Activated CD4-positive, alpha-beta T cell treated with anti-CD3 and anti-CD28 coated beads for 48 hours (primary cell): ENCODE data around the gene TXNRD1.
A peak's percentile ranks its signal among the peaks of the same experiment; 100 is the strongest.

Source experiments
- DNase-seq: peaks from one replicate; pipeline ENCODE4 v3.0.0-alpha.2; 2020

The TXNRD1 gene

DNA sequence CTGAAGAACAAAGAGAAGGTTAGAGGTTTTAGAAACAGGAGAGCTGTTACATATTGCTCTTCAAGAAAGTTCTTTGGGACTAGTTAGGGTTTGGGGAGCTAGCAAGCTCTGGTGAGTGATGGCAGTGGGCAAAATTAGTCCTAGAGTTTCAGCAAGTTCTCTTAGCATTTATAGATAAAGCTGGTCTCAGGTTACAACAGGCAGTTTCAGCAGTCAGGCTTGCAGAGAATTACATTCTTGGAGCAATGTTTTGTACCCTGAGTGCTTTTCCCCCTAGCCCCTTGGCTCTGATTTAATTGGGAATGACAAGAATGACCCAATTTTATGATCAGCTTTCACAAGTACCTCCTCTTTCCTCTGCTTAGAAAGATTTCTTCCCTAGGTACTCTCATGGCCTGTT lies 66.5 kb downstream of the TXNRD1 start:
- no peak for DNase-seq

GRCh38 chr12:104285740-104286515 lies 70.3 kb downstream of the TXNRD1 start:
- DNase-seq, result peak; percentile 23

DNA sequence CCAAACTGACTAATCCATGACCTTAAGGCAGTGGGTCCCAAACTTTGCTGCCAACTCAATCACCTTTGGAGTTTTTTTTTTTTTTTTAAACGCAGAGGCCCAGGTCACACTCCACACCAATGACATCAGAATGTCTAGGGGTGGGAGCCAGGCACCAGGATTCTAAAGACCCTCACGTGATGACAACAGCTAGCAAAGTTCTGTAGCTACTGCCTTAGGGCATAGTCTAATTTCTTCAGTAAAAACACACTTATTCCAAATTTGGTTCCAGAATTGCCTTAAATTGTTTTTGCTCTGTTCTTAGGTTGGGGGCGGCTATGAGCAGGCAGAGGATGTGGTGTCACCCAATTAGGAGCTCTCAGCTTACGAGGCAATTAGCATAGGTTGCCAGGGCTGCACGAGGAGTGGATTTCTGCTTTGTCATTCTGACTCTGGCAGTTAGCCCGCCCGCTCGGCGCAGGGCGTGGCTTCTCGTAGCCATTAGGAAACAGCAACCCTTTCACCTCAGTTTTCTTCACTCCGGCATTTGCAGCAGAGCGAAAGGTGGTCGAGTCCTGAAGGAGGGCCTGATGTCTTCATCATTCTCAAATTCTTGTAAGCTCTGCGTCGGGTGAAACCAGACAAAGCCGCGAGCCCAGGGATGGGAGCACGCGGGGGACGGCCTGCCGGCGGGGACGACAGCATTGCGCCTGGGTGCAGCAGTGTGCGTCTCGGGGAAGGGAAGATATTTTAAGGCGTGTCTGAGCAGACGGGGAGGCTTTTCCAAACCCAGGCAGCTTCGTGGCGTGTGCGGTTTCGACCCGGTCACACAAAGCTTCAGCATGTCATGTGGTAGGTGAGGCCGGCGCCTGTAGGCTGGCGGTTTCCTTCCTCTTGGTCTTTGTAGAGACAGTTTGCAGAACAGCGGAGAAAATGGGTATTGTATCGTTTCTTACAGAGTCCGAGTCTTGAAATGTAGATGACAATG lies 71.2 kb downstream of the TXNRD1 start:
- DNase-seq, result peak; percentile 93

- DNase-seq, result peak; percentile 91
Observed at GRCh38 chr12:104288635-104289274, 73.2 kb downstream of the TXNRD1 start.

DNA sequence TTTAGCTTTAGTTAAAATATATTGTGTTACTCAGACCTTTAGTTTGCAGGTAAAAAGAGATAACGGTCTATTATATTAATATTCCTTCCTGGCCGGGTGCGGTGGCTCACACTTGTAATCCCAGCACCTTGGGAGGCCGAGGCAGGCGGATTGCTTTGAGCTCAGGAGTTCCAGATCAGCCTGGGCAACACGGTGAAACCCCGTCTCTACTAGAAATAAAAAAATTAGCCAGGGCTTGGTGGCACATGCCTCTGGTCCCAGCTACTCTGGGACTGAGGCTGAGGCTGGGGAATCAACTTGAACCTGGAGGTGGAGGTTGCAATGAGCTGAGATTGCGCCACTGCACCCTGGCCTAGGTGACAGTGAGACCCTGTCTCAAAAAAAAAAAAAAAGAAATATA lies 74.7 kb downstream of the TXNRD1 start:
- DNase-seq, result no peak

- no peak for DNase-seq
Observed at GRCh38 chr12:104290855-104291254, 75.3 kb downstream of the TXNRD1 start.

- DNase-seq, result no peak
Observed at GRCh38 chr12:104291867-104292524, 76.4 kb downstream of the TXNRD1 start.

- DNase-seq, result no peak
Observed at GRCh38 chr12:104292872-104293794, 77.6 kb downstream of the TXNRD1 start.

DNA sequence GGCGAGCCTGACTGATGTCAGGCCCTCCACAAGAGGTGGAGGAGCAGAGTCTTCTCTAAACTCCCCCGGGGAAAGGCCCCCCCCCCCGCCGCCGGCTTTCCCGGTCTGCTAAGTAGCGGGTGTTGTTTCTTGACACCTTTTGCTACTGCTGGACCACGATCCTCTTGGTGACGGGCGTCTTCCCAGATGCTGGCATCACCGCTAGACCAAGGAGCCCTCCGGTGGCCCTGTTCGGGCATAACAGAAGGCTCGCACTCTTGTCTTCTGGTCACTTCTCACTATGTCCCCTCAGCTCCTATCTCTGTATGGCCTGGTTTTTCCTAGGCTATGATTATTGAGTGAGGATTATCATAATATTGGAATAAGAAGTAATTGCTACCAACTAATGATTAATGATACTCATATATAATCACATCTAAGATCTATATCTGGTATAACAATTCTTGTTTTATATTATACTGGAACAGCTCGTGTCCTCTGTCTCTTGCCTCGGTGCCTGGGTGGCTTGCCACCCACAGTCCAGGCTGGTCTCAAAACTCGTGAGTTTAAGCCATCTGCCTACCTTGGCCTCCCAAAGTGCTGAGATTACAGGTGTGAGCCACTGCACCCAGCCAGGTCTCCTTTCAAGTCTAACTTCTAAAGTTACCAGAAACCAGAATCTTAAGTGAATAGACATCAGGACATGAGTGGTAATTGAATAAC lies 78.7 kb downstream of the TXNRD1 start:
- DNase-seq, result peak; percentile 49

DNA sequence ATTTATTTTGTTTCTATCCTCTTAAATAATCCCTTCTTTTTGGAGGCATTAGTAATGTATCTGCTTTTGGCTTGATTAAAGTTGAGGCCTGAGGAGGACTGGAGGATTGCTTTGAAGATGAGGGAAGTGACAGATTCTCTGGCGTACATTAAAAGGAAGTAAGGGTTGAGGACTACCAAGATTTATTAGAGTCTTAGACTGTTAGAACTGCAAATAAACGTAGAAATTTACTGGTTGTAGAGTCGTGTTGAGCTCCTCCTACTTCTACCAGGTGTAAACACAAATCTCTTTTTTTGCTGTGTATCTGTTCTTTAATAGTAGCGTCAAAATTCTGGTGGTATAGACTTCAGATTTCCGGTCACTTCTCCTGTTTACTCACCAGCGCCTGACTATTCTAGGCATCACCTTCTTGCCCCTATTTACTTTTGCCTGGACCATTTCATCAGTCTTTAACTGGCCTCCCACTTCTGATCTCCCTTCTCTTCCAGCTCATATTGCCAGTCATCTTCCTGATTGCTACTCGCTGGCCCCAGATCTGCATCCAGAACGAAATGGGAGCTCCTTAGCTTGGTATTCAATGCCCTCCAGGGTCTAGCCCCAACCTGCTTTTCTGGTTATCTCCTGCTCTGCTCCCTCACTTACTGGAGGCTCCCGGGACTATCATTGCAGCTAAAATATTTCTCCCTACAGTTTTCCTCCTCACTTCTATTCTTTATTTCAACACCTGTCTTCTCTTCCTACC lies 79.5 kb downstream of the TXNRD1 start:
- no peak for DNase-seq

DNA sequence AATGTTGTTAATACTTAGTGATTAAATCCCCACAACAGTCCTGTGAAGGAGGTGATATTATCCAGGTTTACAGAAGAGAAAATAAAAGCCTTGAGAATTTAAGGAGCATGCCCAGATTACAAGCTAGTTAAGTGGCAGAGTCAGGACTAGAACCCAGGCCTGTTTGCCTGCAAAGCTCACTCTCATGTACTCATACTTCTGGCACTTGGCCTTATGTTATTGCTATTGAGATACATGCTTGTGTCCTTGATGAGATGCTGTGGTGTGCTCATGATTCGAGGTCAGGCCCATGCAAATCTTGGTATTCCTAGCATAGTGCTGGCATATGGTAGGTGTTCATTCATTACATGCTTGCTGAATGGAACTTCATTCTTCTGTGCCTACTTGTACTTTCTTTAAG lies 80.4 kb downstream of the TXNRD1 start:
- DNase-seq, result no peak

- DNase-seq, result no peak
Observed at GRCh38 chr12:104296718-104297117, 81.1 kb downstream of the TXNRD1 start.

DNA sequence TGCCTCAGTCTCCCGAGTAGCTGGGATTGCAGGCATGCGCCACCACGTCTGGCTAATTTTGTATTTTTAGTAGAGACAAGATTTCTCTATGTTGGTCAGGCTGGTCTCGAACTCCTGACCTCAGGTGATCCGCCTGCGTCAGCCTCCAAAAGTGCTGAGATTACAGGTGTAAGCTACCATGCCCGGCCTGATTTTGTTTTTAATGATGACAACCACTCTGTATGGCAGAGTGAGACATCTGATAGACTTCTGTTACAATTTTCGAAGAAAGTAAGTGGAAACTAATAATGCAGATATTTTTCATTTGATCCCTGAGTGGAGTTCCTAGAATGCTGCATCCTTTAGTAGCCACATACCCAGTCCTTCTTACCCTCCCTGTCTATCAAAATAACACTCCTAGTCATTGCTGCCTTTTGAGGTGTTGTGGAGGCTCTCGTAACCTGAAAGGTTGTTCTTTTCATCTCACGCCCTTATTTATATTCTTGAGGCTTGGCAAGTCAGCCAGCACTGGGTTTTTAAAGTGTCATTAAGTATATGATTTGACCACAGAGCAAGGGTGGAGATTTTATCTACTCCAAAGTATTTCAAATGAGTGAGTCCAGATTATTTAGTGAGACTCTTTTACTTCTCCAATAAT lies 82.0 kb downstream of the TXNRD1 start:
- DNase-seq, result no peak

DNA sequence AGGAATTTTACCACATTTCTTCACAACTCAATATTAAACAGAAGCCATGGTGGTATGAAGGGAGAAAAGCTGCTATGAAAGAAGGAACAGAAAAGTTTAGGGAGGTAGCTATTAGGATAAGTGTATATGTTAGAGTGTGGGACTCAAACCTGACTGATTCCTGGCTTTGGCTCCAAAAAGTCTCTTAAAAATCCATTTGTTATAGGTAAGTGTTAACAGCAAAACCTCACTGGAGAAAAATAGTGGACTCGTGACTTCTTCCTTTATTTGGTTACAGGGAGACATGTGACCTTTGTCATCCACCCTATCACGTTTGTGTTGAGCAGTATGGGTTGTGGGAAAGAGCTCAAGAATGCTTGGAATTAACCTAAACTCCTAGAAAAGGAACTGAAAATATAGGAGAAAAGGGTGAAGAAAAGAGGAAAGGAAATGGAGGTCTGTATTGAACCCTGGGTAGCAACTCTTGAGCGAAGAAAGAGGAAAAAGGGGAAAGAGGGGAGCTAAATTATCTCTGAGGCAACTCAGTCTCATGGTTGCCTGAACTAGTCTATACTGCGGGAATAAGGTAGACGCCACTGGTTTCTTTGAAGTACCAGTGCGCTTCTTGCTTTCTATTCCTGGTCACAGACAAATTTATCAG lies 84.4 kb downstream of the TXNRD1 start:
- no peak for DNase-seq

GRCh38 chr12:104303538-104304151 lies 88.1 kb downstream of the TXNRD1 start, which contains the start of gene EID3:
Gene EID3 (plus strand): TSS chr12:104303739. CDS start chr12:104303935, 196 bp downstream.
- DNase-seq, result peak; percentile 94

GRCh38 chr12:104304261-104305009 lies 88.9 kb downstream of the TXNRD1 start:
- no peak for DNase-seq

DNA sequence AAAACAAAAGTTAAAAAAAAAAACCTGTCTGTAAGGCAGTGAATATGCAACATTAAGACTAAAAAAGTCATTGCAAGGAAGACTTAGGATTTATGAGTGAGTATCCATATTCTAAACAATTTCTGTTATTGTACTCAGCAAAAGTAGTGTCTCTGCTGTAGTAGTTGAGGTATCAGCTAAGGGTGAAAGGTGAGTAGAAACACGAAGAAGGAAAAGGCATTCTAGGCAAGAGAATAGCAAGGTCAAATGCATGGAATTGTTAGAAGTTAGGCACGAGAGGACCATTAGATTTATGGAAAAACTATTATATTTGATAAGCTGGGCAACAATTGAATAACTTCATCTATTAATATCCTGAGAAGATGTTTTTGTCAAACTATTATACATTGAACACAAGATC lies 89.8 kb downstream of the TXNRD1 start:
- no peak for DNase-seq

GRCh38 chr12:104306376-104306775 lies 90.8 kb downstream of the TXNRD1 start:
- DNase-seq, result no peak
